K562 treated with DMSO at 1 percent for 48 hours (cell line): ENCODE measurements around the gene NACA. TPM values are rescaled to one million over a fixed set of nuclear protein-coding genes. Genes with fewer than 3 reads are reported as not detected.

Experiments
- total RNA-seq: library from RNA; unstranded; fragments of 300-600 nt; gene quantifications from 2 replicates; pipeline ENCODE4 v1.2.3, GENCODE V29; 2022; ENCODE audit warnings: low replicate concordance; ENCODE audit errors: extremely low read depth

The NACA gene
- 1,547 TPM in 1 of 2 replicates, not detected in the other for total RNA-seq

DNA sequence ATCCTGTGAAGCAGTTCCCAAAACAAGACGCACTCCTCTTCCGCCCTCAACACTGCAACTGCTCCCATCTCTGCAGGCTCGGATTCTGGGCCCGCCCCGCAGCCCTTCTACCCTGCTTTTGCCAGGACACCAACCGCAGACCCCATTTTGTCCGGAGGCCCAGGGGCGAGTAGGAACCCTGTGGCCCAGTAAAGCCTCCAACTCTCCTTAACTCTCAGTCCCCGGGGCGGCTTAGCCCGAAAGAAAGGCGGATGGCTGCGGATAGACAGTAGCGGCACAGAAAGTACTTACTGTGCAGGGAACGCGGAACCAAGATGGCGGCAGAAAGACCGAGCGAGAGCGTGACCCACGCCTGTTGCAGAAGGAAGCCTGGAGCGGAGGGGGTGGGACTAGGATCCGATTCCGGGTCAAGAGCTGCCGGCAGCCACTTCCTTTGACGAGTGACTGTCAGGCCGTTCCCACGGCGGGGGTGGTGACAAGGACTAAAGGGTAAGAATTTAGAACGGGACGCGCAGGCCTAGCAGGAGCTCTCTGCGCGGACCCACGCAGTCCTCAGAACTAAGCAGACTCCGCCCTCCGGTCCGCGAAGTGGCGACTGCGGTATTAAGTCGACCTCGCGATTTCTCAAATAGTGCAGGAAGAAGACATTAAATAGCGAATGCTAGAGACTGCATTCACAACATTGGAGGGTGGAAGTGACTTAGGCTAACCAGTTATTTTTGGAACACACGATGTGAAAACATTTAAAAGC lies at the start of gene NACA:
NACA (minus strand) TSS at position 328 of the 751 bp plus-strand sequence. CDS start 778 bp downstream, outside the sequence.

DNA sequence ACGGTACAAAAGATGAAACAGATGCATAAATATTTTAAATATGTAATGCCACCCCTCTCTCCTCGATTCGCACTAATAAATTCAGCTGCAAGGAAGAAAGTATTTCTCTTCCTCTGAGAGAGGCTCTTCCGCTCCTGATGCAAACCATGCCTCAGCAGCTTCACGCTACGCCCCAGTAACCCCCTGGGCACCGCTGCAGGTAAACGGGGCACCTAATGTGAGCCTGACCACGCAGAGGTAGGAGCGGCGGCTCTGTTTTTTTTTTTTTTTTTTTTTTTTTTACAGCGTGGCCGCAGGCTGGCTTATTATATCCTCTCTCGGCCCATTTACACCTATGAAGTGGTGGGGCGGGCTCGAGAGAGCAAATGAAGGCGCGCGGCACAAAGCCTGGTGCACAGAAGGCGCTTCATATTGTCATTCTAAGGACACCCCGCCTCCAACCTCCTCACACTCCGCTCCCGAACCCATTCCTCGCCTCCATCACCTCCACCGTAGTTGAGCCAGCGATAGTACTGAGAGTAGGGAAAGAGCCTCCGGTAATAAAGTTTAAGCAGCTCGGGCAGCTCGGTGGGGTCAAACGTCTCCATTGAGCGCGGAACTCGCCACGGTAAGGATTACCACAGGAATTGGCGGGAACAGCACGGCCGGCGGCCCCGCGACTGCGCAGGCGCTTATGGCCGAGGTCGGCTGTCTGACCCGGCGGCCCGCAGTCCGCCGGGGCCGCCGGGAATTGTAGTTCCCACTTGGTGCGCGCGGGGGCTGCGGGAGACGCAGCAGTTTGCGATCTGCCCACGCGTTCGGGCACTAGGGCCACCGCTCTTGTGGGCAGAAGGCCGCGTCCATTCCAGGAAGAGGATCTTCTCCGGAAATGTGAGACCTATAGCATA lies 26.9 kb upstream of the NACA start, which contains the start of gene PRIM1:
PRIM1 (minus strand) TSS at position 612 of the 887 bp plus-strand sequence; CDS start at position 587, 25 bp downstream.

DNA sequence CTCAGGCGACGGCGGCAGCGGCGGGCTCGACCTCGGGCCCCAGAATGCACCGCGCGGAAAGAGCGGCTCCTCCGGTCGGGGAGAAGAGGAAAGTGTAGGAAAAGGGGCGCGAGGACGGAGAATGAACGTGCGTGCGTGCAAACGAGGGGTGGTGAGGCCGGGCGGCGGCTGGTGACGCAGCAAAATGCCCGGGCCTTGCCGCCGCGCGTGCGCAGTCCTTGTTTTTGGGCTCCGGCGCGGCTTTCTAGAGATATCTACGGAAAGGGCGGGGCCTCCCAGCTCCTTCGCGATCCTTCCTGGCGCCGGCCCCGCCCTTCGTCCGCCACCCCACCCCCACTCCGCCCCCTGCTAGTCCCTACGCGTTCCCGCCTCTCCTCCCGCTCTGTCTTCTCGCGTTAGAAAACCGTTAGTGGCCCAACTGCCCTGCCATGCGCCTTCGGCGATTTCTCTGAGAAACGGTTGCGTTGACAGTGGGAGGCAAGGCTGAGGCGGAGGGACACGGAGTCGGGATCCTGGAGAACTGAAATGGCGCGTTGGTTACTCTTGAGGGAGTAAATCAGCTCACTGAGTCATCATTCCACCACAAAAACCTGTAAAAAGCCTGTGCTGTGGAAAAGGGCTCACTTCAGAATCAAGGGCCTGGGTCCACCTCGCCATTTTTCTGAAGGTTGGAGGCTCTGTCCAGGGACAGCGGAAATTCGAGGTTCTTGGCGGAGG lies 36.8 kb downstream of the NACA start, which contains the start of gene PTGES3:
PTGES3 (minus strand) TSS at position 156 of the 717 bp plus-strand sequence. CDS start 285 bp downstream, outside the sequence.

Other genes starting within 250 kb of the NACA start
- not detected in 2 replicates for gene GLS2, start 237.1 kb downstream of the NACA start, total RNA-seq
- not detected in 2 replicates for gene RBMS2, start 203.5 kb downstream of the NACA start, total RNA-seq
- not detected in 2 replicates for gene BAZ2A, start 95.0 kb downstream of the NACA start, total RNA-seq
- gene ATP5F1B, start 79.3 kb downstream of the NACA start, total RNA-seq, result 1,380 TPM in 1 of 2 replicates, not detected in the other
- not detected in 2 replicates for gene PTGES3, start 37.0 kb downstream of the NACA start, total RNA-seq
- gene PRIM1, start 27.0 kb upstream of the NACA start, total RNA-seq, result not detected in 2 replicates
- not detected in 2 replicates for gene HSD17B6, start 38.0 kb upstream of the NACA start, total RNA-seq
- gene SDR9C7, start 209.1 kb upstream of the NACA start, total RNA-seq, result not detected in 2 replicates
- gene RDH16, start 232.3 kb upstream of the NACA start, total RNA-seq, result not detected in 2 replicates